ENCODE results near the gene IPO4. TPM values are rescaled to one million over a fixed set of nuclear protein-coding genes. Genes with fewer than 3 reads are reported as not detected.

IPO4 gene
- total and polyA plus RNA-seq, 10 of the 15 experiments (the other 5 are each of a cell fraction or from before 2014, with no cell fraction given): 7.8 to 139 (median 37.6) TPM

DNA sequence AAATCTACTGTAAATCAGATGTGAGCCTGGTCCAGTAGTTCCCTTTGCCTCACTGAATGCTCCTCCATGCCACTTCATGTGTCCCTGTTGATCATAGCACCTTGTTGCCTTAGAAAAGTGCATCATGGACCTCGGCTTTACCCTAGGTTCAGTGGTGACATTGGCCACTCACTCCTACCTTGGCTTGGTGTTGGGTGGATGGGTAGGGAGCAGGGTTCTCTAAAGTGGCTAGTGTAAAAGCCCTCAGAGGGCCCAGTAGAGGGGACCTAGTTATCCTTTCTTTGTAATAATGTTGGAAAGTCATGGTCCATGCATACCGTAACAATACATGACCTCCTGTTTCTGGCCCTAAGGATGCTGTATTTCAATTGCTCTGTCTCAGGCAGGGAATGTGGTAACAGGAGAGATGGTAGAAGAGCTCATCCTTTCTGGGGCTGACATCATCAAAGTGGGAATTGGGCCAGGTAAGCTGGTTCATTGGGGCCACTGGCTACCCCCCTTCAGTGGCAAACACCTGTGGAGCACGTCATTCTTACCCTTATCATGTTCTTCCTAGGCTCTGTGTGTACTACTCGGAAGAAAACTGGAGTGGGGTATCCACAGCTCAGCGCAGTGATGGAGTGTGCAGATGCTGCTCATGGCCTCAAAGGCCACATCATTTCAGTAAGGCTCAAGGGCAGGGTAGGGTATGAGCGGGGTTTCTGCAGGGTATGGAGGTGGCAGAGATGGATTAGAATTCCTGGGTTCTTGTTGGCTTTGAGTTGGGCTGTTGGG, 48.3 kb upstream of the IPO4 start:
- WGBS (ENCODE audit: insufficient coverage, insufficient replicate concordance, low lambda C conversion rate, missing lambda C conversion rate): 97% methylated on average over 6 of the region's 6 CpGs
- in situ Hi-C loops (cut with MboI): no loop called here

More for the DNA sequence above, 48.3 kb upstream of the IPO4 start:
- peaks cover 11 to 52% of the 10 kb centered on the region in 2 experiments for H3K36me3 ChIP-seq (ENCODE audit: control insufficient read depth in 2 of 2, insufficient read depth in 2 of 2, low read length in 1 of 2)
- POLR2A ChIA-PET: interaction anchor here (0.8 to 1.9 kb wide), 5 partner anchors 8 to 75 kb away, joined by 3 to 6 read pairs (median 3); partner anchors contain the start of genes IRF9 and RABGGTA
- no peak overlapping the region for H2AFZ ChIP-seq (ENCODE audit: control insufficient read depth, low read depth, low read length)
- peaks cover 32% of the 10 kb centered on the region for H3K79me2 ChIP-seq (ENCODE audit: control insufficient read depth, insufficient read depth, low read length)
- H3K4me1 ChIP-seq (ENCODE audit: control insufficient read depth, insufficient read depth, low read length): peaks cover 15% of the 10 kb centered on the region
- H3K4me3 ChIP-seq: no peak overlapping the region
- H3K27me3 ChIP-seq (replicated peaks in 1 of 2; ENCODE audit: control insufficient read depth in 2 of 2, insufficient read depth in 2 of 2, low read length in 1 of 2): no peaks in the 10 kb centered on the region
- no peak overlapping the region for H3K9ac ChIP-seq (ENCODE audit: control insufficient read depth, insufficient read depth, low read length)
- TF ChIP-seq HDGF (IDR thresholded peaks at IDR 0.05) (no peak), POLR2AphosphoS2 (IDR thresholded peaks at IDR 0.05; ENCODE audit: low read depth, low read length) (0 out of 2 replicates have a peak, but pooled peaks have one; percentile 30), SP1 (IDR thresholded peaks at IDR 0.05; ENCODE audit: low read depth, low read length) (no peak), CBX5 (IDR thresholded peaks at IDR 0.05; ENCODE audit: low read depth) (no peak), POLR2A (IDR thresholded peaks at IDR 0.05; ENCODE audit: low read depth, low read length) (peak; percentile 45; the same call in 1 of the 2 replicates)
- no TSS peak for BruUV-seq (replicated peaks)
- no peak overlapping the region for H3K27ac ChIP-seq (ENCODE audit: control insufficient read depth, insufficient read depth)
- H3K4me2 ChIP-seq (ENCODE audit: control insufficient read depth, insufficient read depth): no peak overlapping the region
- H4K20me1 ChIP-seq (ENCODE audit: control insufficient read depth, insufficient read depth): peaks cover 3% of the 10 kb centered on the region; the same call in 1 of the 2 replicates
- no peaks in the 10 kb centered on the region for H3K9me3 ChIP-seq (replicated peaks; ENCODE audit: control insufficient read depth, insufficient read depth, low read length)
- intact Hi-C loops (cut with micrococcal nuclease; ENCODE audit: unreplicated experiment): no loop called here
- no peak for DNase-seq (ENCODE audit: low read depth, low spot score)
- SMC1A ChIA-PET (ENCODE audit: uncharacterized antibody, unreplicated experiment): interaction anchor here (0.6 to 1.5 kb wide), 6 partner anchors 8 to 189 kb away, joined by 3 to 5 read pairs (median 3); partner anchors contain the start of gene CHMP4A
- ATAC-seq: no peak
- CTCF ChIA-PET: interaction anchor here (0.7 to 1.4 kb wide), 3 partner anchors 23 to 71 kb away, joined by 4 to 6 read pairs (median 4); partner anchors contain the start of genes CHMP4A and CIDEB
- FAIRE-seq: no peak
- RAD21 ChIA-PET (ENCODE audit: unreplicated experiment): interaction anchor here (0.6 to 1.3 kb wide), 3 partner anchors 60 to 194 kb away, joined by 3 read pairs; no protein-coding TSS in a partner anchor

Measured in GM12878 (cell line).